Kidney (tissue), 14 donors: ENCODE results near the gene GCNA. TPM values are rescaled to one million over a fixed set of nuclear protein-coding genes. Genes with fewer than 3 reads are reported as not detected.

Experiments used
- DNase-seq, 5 donors: peaks; one replicate each; pipeline ENCODE4 v3.0.0-alpha.2; 2013 to 2020
- FAIRE-seq: peaks from 2 replicates; lab custom pipeline; 2012; peaks lifted over from hg19 to GRCh38; lab: Jason Lieb, UNC
- H3K27ac ChIP-seq, 2 donors: one replicate each; pipeline ENCODE4 v1.7.0; 2013; ENCODE audit warnings: low read depth in 2 of 2, low read length in 2 of 2, inconsistent platforms in 1 of 2
- H3K27me3 ChIP-seq: one replicate; pipeline ENCODE4 v1.7.1; 2013; ENCODE audit warnings: low read length, inconsistent platforms; ENCODE audit not compliant: control insufficient read depth, insufficient read depth
- H3K36me3 ChIP-seq, 3 donors: one replicate each; pipeline versions ENCODE4 v1.7.0 to v1.7.1; 2013; ENCODE audit warnings: low read length in 3 of 3, control low read depth in 1 of 3, inconsistent platforms in 1 of 3; ENCODE audit not compliant: insufficient read depth in 3 of 3, control insufficient read depth in 2 of 3
- H3K4me1 ChIP-seq, 3 donors: one replicate each; pipeline versions ENCODE4 v1.7.0 to v1.7.1; 2013; ENCODE audit warnings: low read length in 3 of 3, inconsistent platforms in 1 of 3, low read depth in 1 of 3; ENCODE audit not compliant: control insufficient read depth in 2 of 3, insufficient read depth in 2 of 3
- H3K4me3 ChIP-seq, 3 donors: one replicate each; pipeline versions ENCODE4 v1.7.0 to v1.8.1; 2013; ENCODE audit warnings: low read length in 3 of 3, control low read depth in 1 of 3, inconsistent platforms in 1 of 3
- H3K9ac ChIP-seq, 3 donors: one replicate each; pipeline versions ENCODE4 v1.7.0 to v1.7.1; 2013; ENCODE audit warnings: low read length in 3 of 3, control low read depth in 1 of 3, inconsistent platforms in 1 of 3
- H3K9me3 ChIP-seq, 3 donors: one replicate each; pipeline versions ENCODE4 v1.7.0 to v1.7.1; 2013; ENCODE audit warnings: low read length in 3 of 3, control low read depth in 1 of 3, inconsistent platforms in 1 of 3; ENCODE audit not compliant: control insufficient read depth in 2 of 3, insufficient read depth in 1 of 3
- CTCF ChIP-seq: IDR thresholded peaks from 3 replicates; pipeline ENCODE4 v1.5.1; 2012; ENCODE audit warnings: mild to moderate bottlenecking, moderate library complexity, borderline replicate concordance; ENCODE audit not compliant: insufficient read depth; ENCODE audit errors: extremely low read depth
- intact Hi-C: fragments of 100-400 bp; cut with DNase I; formaldehyde crosslinking; loops from one replicate; pipeline ENCODE4 v1.11.1; 2022
- polyA plus RNA-seq: library from polyadenylated mRNA; stranded (reverse); fragments of 350-450 nt; fragmentation: Illumina TruSeq; extraction: RNeasy Lipid Tissue Mini Kit (QIAGEN cat#74804); gene quantifications from one replicate; pipeline ENCODE4 v1.2.3, GENCODE V29; 2014; ENCODE audit warnings: low read depth, low replicate concordance; ENCODE audit not compliant: insufficient read depth
- total RNA-seq: library from RNA; stranded (reverse); fragmentation: NEBNext Ultra II Directional; extraction: Animal tissue kit (Norgen Biotek cat#: 25700); gene quantifications from one replicate; pipeline ENCODE4 v1.2.1, GENCODE V29; 2021
- donor health status: control.
- donor health status: control.
- donor health status: control.
- donor health status: control.
- donor health status: control.
- donor health status: DM: yes; HTN: yes; CAD: no.
- donor health status: Normal renal cell carcinoma (clear cell type).

Gene GCNA
- total and polyA plus RNA-seq, 2 donors from 2014 or later: 1.6 to 2.7 TPM

GRCh38 chrX:71652405-71652804, 74.2 kb downstream of the GCNA start:
- TF ChIP-seq CTCF: peak; percentile 47
- Histone ChIP-seq H3K9me3 (no peaks in the 10 kb centered on the region), H3K9ac (no peak overlapping the region), H3K4me1 (no peaks in the 10 kb centered on the region), H3K36me3 (no peaks in the 10 kb centered on the region), H3K4me3 (no peak overlapping the region), H3K27me3 (no peaks in the 10 kb centered on the region), H3K27ac (no peak overlapping the region)
- intact Hi-C loops: no loop called here
- peak in 3 of 5 donors; percentile 37 to 69 (median 55) for DNase-seq
- no peak for FAIRE-seq

GRCh38 chrX:71653344-71653743, 75.1 kb downstream of the GCNA start:
- Histone ChIP-seq H3K4me3 (no peak overlapping the region), H3K27me3 (no peaks in the 10 kb centered on the region), H3K27ac (no peak overlapping the region), H3K4me1 (no peaks in the 10 kb centered on the region), H3K36me3 (no peaks in the 10 kb centered on the region), H3K9ac (no peak overlapping the region), H3K9me3 (no peaks in the 10 kb centered on the region)
- DNase-seq (no peak), FAIRE-seq (no peak)
- no peak for TF ChIP-seq CTCF
- intact Hi-C loops: no loop called here

GRCh38 chrX:71657267-71657666, 79.0 kb downstream of the GCNA start:
- H3K27me3 ChIP-seq: no peaks in the 10 kb centered on the region
- no peaks in the 10 kb centered on the region for H3K4me1 ChIP-seq
- H3K27ac ChIP-seq: no peak overlapping the region
- H3K4me3 ChIP-seq: no peak overlapping the region
- no peaks in the 10 kb centered on the region for H3K36me3 ChIP-seq
- intact Hi-C loops: no loop called here
- H3K9me3 ChIP-seq: no peaks in the 10 kb centered on the region
- DNase-seq (no peak), FAIRE-seq (no peak)
- no peak for TF ChIP-seq CTCF
- no peak overlapping the region for H3K9ac ChIP-seq

GRCh38 chrX:71659342-71659741, 81.1 kb downstream of the GCNA start:
- intact Hi-C loops: no loop called here
- FAIRE-seq: no peak
- Histone ChIP-seq H3K27ac (no peak overlapping the region), H3K36me3 (no peaks in the 10 kb centered on the region), H3K4me1 (no peaks in the 10 kb centered on the region), H3K27me3 (no peaks in the 10 kb centered on the region), H3K9me3 (no peaks in the 10 kb centered on the region), H3K4me3 (no peak overlapping the region), H3K9ac (no peak overlapping the region)
- no peak for DNase-seq
- TF ChIP-seq CTCF: no peak
